ENCODE data around the gene PEX1.
"Not testable (repeated sequence)": the region's sequence is repeated elsewhere in the genome, so short reads cannot be mapped to it uniquely, and the experiment has no call there.

PEX1 gene

DNA sequence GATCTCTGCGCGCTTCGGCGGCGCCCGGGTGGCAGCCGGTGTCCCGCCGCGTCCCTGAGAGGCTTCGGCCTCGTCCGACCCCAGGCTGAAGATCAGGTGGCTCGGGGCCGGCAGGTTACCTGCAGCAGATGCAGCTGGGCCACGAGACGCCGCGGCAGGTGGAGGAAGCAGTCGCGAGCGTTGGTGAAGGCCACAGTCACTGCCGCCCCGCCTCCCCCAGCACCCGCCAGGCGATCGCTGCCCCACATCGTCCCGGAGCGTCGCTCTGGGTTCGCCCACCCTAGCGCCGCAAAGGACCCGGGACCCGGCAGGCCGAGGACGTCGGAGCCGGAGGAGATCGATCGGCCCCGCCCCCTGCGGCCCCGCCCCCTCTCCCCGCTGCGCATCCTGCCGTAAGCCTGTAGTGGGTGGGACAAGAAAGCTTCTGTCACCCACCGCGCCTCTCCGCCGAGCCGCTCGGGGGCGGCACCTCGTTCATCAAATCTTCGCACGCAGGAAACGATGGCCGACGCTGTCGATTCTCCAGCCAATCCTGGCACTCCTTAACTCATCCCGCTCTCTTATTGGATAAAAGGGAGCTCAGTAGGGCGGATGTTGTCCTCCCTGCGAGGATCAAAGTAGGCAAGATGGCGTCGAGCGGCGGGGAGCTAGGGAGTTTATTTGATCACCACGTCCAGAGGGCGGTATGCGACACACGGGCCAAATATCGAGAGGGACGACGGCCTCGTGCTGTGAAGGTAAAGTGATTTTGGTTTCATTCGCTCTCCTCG, at the start of gene PEX1, which contains the start of gene RBM48:
Gene PEX1 (minus strand): TSS at position 333 of the 770 bp plus-strand sequence. CDS start 85 bp downstream, at position 248.
Gene RBM48 (plus strand): TSS at position 608 of the 770 bp plus-strand sequence. CDS start 19 bp downstream, at position 627.
- peak; percentile 99 for DNase-seq (ENCODE audit: low spot score)

DNA sequence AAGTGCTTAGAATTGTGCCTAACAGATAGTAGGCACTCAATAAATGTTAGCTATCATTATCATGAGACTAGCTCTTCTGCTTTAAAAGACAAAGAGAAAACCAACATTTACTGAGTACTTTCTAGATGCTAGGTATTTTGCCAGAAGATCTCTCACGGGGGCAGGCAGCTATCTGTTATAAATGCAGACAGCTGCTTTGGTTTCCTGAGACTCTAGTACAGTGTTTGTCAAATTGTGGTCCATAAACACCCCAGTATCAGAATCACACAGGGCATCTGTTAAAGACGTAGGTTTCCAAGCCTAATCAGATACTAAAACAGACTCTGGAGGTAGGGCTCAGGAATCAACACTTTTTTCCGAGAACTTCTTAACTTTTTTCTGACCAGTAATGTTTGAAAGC, 48.0 kb upstream of the PEX1 start:
- DNase-seq (ENCODE audit: low spot score), result no peak

DNA sequence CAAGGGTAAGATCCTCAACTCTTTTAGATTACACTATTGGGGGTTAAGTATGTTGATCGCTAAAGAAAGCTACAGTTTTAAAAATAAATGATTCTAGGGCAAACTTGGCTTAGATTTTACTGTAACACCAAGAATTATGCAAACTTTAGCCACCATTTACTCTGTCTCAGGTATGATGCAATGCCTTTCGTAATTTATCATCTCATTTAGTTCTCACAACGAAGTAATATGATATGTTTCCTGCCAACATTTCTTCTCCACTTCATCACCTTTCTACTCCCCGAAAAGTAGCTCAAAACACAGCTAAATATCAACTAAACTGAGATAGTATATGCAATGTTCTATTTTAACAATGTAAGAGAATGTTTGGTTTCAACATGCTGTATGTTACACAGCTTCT, 40.8 kb upstream of the PEX1 start:
- DNase-seq (ENCODE audit: low spot score), result no peak

DNA sequence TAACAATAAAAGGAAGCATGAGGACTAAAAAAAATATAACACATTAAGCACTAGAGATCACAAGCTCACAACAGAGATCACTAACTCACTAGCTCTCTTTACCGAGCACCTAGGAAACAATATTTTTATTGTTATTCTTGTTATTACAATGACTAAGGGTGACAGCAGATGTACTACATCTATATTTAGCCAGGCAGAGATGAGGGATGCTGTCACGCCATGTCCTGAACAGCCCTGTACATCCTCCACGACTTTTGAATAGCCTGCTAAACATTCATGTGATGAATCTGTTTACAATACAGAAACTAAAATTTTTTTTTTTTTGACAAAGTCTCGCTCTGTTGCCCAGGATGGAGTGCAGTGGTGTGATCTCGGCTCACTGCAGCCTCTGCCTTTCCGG, 39.1 kb upstream of the PEX1 start:
- no peak for DNase-seq (ENCODE audit: low spot score)

DNA sequence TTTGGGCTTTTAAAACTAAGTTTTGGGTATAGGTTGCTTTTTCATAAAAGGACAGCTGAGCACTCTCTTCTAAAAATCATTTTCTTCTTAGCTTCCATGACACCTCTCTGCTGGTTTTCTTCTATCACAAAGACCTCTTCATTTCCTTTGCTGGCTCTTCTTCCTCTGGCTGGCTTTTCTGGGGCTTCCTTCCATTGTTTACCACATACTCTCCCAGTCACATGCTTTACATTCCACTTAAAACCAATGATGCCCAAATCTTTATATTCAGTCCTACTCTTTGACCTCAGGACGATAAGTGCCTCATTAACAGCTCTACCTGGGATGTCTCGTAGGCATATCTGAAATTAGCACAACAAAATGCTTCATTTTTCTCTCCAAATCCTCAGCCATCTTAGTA, 35.0 kb upstream of the PEX1 start:
- no peak for DNase-seq (ENCODE audit: low spot score)

DNA sequence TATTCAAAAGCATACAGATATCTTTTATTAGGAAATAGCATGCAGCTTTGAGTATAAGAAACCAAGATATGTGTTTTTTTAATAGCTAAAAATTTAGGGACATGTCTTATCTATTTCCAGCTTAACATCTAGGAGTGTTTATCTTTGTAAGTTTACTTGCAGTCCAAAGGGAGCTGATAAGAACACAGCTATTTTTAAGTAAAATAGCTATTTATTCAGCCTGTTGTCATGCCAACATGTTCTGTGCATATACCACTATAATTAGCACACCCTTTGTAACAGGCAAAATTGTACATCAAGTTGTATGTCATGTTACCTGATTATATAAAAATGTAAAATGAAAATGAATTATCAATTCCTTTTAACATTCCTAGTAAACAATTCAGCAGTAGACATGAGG, 32.3 kb upstream of the PEX1 start:
- DNase-seq (ENCODE audit: low spot score), result no peak

DNA sequence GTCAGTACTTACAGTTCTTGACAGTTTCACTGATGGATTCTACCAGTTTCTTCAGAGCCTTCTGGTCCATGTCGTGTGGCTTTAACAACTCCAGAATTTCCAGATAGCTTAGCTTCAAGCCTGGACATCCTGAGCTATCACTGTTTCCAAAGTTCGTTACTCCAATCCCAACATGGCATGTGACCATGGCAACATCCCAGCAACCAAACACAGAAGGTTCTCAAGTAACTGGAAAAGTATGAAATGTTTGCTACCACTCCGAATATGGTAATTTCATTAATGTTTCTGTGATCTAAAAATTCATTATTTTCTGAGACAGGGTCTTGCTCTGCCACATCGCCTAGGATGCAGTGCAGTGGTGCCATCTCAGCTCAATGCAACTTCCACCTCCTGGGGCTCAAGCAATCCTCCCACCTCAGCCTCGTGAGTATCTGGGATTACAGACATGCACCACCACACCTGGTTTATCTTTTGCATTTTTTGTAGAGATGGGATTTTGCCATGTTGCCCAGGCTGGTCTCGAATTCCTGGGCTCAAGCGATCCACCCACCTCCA, 29.6 kb upstream of the PEX1 start:
- no peak for DNase-seq (ENCODE audit: low spot score)

DNA sequence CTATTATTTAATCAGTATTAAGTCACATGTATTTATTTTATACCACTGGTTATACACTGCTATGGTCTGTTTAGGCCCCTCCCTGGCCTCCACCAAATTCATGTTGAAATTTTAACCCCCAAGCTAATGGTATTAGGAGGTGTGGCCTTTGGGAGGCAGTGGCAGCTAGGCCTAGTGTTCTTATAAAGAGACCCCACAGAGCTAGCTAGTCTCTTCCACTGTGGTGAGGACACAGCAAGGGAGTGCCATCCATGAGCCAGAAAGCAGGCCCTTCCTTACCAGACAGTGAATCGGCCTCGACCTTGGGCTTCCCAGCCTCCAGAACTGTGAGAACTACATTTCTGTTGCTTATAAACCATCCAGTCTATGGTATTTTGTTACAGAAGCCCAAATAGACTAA, 28.9 kb upstream of the PEX1 start:
- DNase-seq (ENCODE audit: low spot score), result no peak

DNA sequence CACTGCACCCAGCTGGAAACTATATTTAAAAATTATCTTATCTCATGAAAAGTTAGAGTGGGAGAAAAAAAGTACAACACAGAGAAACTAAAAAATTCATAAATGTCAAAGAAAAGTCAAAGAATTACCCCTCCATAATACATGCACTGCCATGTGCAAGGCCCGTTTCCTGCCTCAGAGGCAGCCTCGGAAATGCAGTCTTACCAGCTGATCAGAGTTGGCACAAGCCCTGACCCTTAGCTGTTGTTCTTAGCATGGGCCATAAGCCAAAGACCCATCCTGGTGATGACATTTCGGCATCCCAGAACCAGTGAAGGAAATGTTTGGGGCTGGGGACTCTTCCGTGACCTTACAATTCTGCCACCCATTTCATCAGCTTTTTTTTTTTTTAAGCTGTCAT, 21.9 kb upstream of the PEX1 start:
- DNase-seq (ENCODE audit: low spot score), result no peak

DNA sequence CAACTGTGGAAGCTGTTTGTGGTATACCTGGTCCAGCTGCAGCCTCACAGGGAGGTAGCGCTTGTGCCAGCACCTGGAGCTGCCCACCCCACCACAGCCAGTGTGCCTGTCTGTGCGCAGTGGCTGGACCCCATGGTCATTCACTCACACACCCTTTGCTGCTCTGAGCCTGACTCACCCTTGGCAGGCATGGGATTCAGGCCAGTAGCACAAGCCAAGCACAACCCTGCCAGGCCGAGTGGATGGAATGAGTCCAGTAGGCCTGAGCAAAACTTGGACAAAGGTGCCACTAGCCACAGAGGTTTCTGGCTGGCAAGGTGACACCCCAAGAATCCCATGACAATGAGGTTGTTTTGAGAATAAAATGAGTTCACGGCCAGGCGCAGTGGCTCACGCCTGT, 19.3 kb upstream of the PEX1 start:
- DNase-seq (ENCODE audit: low spot score), result no peak

DNA sequence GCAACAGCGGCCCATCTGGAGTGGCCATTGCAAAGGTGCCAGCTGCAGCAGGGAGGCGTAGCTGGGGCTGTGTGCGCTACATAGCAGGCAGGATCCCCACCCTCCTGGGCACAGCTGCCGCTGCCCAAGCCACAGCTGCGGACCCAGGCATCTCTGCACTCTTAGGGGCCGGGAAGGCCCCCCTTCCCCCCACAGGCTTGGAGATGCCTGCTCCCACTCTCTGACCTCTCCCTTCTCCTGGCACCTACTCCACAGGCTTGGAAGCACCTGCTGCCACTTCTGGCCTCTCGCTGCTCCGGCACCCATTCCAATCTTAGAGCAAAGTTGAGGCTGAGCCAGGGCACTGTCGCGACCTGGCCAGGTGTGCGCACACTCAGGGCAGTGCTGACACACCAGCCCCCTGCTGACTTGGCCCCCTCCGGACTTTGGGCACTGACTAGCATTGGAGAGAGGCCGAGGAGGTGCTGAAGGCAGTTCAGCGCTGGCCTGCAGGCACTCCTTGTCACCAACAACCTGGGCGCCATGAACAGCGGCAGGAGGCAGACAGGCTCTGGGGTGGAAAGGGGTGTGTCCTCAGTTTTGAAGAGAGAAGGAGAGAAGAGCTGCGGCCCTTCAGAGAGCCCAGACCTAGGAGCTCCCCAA, 18.7 kb upstream of the PEX1 start:
- DNase-seq (ENCODE audit: low spot score), result no peak

DNA sequence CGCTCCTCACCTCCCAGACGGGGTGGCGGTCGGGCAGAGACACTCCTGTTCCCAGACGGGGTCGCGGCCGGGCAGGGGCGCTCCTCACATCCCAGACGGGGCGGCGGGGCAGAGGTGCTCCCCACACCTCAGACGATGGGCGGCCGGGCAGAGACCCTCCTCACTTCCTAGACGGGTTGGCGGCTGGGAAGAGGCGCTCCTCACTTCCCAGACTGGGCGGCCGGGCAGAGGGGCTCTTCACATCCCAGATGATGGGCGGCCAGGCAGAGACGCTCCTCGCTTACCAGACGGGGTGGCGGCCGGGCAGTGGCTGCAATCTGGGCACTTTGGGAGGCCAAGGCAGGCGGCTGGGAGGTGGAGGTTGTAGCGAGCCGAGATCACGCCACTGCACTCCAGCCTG, 16.8 kb upstream of the PEX1 start:
- not testable (repeated sequence) for DNase-seq (ENCODE audit: low spot score)

DNA sequence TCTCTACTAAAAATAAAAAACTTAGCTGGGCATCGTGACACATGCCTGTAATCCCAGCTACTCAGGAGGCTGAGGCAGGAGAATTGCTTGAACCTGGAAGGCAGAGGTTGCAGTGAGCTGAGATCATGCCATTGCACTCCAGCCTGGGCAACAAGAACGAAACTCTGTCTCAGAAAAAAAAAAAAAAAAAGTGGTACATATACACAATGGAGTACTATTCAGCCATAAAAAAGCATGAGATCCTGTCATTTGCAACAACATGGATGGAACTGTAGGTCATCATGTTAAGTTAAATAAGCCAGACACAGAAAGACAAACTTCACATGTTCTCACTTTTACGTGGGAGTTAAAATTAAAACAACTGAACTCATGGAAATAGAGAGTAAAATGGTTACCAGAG, 15.2 kb upstream of the PEX1 start:
- not testable (repeated sequence) for DNase-seq (ENCODE audit: low spot score)

DNA sequence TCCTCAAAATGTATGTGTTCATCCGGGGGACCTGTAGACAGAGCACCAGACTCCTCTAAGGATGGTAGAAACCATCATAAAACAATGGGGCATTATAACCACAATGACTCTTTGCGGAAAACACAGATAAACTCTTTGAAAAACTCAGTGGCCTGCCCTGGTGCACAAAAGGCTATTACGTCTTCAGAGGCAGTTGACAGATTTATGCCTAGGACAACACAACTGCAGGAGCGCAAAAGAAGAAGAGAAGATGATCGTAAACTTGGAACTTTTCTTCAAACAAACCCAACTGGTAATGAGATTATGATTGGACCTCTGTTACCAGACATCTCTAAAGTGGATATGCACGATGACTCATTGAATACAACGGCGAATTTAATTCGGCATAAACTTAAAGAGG, 6.3 kb upstream of the PEX1 start:
- DNase-seq (ENCODE audit: low spot score), result no peak

DNA sequence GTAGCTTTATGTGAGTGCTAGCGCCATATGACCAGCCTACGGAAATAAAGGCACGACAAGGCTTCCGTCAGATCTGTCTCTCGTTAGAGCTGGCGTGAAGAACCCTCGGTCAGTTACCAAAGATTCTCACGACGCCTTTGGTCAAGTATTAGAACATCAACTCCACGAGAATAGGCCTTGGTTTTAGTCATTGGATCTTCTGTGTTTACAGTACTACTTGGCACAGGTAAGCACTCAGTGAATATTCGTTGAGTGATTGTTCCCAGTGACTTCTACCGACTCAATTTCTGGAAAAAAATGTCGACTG, 591 bp upstream of the PEX1 start:
- DNase-seq (ENCODE audit: low spot score), result no peak

DNA sequence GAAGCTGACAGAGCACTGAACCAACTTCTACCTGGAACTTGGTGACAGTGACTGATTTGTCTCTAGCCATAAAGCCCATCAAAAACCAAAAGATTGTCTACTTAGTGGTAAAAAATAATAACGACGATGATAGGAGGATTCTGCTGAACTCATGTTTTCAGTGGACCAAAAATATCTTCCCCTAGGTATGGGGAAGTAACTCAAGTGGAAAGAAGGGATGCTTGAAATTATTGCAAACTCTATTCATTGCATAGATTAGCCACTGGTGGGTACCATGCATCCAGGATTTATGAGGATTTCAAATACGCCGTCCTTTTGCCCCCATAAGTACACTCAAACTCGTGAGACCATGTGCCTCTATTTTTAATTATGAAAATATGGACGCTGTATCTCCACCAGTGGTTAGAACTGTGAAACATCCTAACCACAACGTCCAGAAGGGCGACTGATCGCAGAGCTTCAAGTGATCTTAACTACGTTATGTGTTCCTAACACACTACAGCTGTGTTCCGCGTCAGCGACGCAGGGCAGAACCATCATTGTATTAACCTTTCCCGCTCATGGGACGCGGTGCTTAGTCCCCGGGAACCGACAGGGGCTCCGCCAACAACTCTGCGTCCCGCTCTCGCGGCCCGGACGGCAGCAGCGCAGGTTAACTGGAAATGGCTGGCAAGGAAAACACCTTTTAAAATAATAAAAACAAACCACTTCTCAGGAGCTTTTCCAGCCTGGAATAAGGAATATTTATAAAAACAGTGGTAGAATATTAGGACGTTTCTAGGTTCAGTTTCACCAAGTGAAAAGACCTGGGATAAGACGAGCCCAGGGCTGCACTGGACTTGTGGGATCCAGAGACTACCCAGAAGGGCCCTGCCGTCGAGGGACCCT, 776 bp downstream of the PEX1 start:
- DNase-seq (ENCODE audit: low spot score), result peak; percentile 41

DNA sequence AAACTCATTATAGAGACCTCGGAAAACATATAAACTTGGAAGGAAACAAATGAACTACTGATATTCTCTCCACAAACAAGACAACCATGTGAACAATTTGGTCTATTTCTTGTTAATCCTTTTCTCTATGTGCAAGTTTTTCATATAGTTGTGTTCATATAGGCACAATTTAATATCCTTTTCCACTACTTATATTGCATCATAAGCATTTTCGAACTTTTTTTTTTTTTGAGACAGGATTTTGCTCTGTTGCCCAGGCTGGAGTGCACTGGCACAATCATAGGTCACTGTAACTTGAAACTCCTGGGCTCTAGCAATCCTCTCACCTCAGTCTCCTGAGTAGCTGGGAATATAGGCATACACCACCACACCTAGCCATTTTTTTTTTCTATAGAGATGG, 5.2 kb downstream of the PEX1 start:
- no peak for DNase-seq (ENCODE audit: low spot score)

DNA sequence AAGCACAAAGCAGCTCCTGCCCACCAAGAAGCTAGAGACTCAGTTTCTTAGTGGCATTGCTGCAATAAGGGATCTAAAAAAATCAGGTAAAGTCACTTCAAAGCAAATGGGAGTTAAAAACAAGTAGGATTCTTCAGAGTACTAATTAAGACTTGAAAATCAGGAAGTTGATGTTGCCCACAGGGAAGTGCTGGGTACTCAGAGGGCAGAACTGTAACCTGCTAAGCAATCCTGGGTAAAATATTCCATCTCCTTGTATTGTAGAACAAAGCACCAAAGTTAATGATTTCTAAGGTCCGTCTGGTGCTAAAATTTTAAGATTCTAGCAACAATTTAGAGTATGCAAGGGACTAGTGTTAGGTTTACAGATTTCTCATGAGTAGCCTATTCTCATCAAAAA, 8.3 kb downstream of the PEX1 start:
- DNase-seq (ENCODE audit: low spot score), result no peak

DNA sequence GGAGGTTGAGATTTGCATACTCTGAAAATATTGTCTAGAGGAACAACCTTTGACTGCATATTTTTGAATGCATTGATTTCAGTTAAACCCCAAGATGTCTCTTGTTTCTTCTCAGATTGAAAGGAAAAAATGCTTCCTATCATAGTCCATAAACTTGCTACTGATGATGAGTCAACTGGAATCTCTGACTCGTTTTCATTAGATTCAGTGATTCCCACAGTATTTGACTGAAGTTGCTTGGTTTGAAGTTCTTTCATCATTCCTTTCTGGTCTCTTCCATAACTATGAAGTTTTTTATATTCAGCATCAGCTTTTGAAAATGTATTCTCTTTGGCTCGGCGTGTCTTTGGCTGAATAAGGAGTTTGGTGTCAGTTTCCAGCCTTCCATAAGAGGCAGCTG, 10.7 kb downstream of the PEX1 start:
- no peak for DNase-seq (ENCODE audit: low spot score)

DNA sequence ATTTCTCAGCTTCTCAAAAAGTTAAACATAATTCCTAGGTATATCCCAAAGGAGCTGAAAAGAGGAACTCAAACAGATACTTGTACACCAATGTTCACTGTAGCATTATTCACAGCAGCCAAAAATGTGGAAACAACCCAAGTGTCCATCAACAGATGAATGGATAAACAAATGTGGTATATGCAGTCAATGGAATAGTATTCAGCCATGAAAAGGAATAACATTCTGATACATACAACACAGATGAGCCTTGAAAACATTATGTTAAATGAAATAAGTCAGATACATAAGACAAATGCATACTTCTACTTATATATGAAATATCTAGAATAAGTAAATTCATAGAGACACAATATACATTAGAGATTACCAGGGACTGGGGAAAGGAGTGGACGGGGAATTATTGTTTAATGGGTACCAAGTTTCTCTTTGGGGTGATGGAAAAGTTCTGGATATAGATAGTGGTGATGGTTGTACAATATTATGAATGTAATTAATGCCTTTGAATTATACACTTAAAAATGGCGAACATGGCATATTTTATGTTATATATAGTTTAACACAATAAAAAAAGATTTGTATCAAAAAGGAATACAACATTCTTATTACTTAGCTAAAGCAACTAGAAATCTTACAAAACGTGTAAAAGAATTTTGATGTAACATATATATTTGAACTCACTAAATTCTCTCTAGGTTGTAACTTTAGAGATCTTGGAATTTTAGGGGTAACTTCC, 15.0 kb downstream of the PEX1 start:
- no peak for DNase-seq (ENCODE audit: low spot score)

DNA sequence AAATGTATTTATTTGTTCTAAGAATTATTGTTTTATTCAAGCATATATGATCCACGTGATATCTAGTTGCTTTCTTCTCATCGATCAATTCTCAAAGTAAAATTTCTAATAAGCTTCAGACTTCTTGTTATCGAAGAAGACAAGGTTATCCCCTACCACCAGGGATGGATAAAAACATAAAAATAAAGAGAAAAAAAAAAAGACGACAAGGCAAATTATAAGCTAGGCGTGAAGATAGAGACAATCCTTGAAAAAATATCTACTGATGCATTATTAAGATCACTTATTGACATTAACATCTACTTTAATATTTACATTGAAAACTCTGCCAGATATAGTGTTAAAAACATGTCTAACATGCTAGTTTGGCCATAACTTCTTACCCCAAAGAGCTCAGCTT, 19.4 kb downstream of the PEX1 start:
- DNase-seq (ENCODE audit: low spot score), result no peak

DNA sequence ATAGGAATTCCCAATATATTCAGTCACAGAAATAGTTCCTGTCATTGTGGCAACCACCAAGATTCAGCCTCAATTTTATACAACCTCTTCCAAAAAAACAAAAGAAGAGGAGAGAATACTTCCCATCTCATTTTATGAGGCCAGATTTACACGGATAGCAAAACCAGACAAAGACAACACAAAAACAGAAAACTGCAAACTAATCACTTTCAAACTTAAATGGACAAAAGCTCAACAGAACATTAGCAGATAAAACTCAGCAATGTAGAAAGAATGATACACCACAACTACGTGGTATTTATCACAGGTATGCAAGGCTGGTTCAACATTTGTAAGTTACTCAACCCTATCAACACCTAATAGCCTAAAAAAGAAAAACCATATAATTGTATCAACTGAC, 22.0 kb downstream of the PEX1 start:
- DNase-seq (ENCODE audit: low spot score), result no peak
